Naive B cell (primary cell): ENCODE data around the gene NELFE. TPM values are rescaled to one million over a fixed set of nuclear protein-coding genes. Genes with fewer than 3 reads are reported as not detected.
"Not testable (repeated sequence)": the region's sequence is repeated elsewhere in the genome, so short reads cannot be mapped to it uniquely, and the experiment has no call there.

Experiments
- ATAC-seq, 2 donors: fragments of 150-1000 bp; cut with Tn5 transposase; 2 replicates each; pipeline ENCODE4 v1.10.0; 2021; ENCODE audit warnings: low read depth in 2 of 2, mild to moderate bottlenecking in 2 of 2, moderate library complexity in 2 of 2
- DNase-seq: peaks from one replicate; pipeline ENCODE4 v3.0.0; 2022
- H3K27ac Mint-ChIP-seq, 6 donors: one replicate each; pipeline ENCODE4 v1.8.0; 2020 to 2022; ENCODE audit warnings: mild to moderate bottlenecking in 6 of 6, mixed read lengths in 6 of 6, moderate library complexity in 5 of 6, inconsistent platforms in 2 of 6
- H3K27me3 Mint-ChIP-seq, 3 donors: one replicate each; pipeline ENCODE4 v1.8.0; 2021 to 2022; ENCODE audit warnings: mixed read lengths in 3 of 3, mild to moderate bottlenecking in 1 of 3
- H3K36me3 Mint-ChIP-seq, 2 donors: one replicate each; pipeline ENCODE4 v1.8.0; 2020 to 2022; ENCODE audit warnings: mixed read lengths in 2 of 2, inconsistent platforms in 1 of 2, mild to moderate bottlenecking in 1 of 2
- H3K4me1 Mint-ChIP-seq, 3 donors: one replicate each; pipeline ENCODE4 v1.8.0; 2020 to 2022; ENCODE audit warnings: mixed read lengths in 3 of 3, inconsistent platforms in 1 of 3, mild to moderate bottlenecking in 1 of 3, moderate library complexity in 1 of 3
- H3K4me3 Mint-ChIP-seq, 8 donors: one replicate each; pipeline ENCODE4 v1.8.0; 2020 to 2022; ENCODE audit warnings: mild to moderate bottlenecking in 8 of 8, mixed read lengths in 8 of 8, moderate library complexity in 8 of 8, inconsistent platforms in 2 of 8
- H3K9me3 Mint-ChIP-seq, 7 donors: one replicate each; pipeline ENCODE4 v1.8.0; 2020 to 2022; ENCODE audit warnings: mixed read lengths in 7 of 7, mild to moderate bottlenecking in 5 of 7, inconsistent platforms in 2 of 7, moderate library complexity in 1 of 7
- polyA plus RNA-seq, 6 donors: library from polyadenylated mRNA; unstranded; fragments of 300-500 nt; fragmentation: Illumina TruSeq; gene quantifications; one replicate each; pipeline ENCODE4 v1.2.3, GENCODE V29; 2021; ENCODE audit warnings: low read depth in 6 of 6

The NELFE gene
- polyA plus RNA-seq, 6 donors from 2014 or later = 59.1 to 104 (median 65.3) TPM

DNA sequence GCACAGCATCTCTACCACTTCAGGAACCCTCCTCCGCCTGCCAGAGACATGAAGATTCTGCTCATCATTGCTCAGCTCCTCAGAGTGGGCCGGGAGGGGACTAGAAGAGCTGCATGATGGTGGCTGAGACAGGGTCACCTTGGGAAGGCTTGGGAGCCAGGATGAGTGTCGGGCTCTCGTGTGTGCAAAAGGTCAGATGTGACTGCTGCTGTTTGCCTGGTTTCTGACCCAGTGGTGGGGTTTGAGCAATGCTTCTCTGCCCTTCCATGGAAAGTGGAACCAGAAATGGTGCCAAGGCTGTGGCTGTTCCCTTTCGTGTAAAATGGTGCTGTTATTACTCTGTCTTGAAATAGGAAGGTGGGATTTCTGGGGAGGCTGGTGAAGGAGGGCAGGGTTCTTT lies 22.2 kb upstream of the NELFE start:
- H3K9me3 Mint-ChIP-seq, ATAC-seq, H3K27me3 Mint-ChIP-seq, H3K4me1 Mint-ChIP-seq, H3K27ac Mint-ChIP-seq, H3K4me3 Mint-ChIP-seq, DNase-seq, H3K36me3 Mint-ChIP-seq: not testable (repeated sequence)

DNA sequence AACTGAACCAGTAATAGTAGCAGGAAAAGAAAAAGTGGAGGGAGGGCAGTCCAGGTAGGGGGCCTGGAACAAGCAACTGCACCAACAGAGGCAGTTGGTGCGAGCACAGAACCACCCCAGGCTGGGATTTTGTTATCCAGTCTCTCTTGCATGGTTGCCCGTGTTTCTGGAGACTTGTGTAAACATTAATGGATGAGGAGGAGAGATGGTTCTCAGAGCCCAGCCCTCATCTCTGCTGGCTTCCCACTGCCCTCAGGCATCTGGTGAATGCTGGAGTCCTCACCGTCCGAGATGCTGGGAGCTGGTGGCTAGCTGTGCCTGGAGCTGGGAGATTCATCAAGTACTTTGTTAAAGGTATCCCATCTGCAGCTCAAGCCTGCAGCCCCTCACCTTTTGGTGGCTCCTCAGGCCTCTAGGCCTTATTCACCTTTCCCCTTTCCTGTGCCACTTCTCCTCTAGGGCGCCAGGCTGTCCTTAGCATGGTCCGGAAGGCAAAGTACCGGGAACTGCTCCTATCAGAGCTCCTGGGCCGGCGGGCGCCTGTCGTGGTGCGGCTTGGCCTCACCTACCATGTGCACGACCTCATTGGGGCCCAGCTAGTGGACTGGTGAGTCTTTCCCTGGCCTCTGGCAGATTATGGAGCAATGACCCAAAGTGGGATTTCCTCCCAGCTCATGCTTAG lies 21.6 kb upstream of the NELFE start:
- not testable (repeated sequence) for DNase-seq, H3K9me3 Mint-ChIP-seq, H3K4me1 Mint-ChIP-seq, H3K27ac Mint-ChIP-seq, ATAC-seq, H3K4me3 Mint-ChIP-seq, H3K27me3 Mint-ChIP-seq, H3K36me3 Mint-ChIP-seq

GRCh38 chr6:31979238-31979898 lies 20.6 kb upstream of the NELFE start:
- Mint-ChIP-seq H3K36me3 (peaks cover 0 to 7% of the 10 kb centered on the region in 2 donors), H3K9me3 (no peaks in the 10 kb centered on the region), H3K4me3 (peak overlapping the region in 1 of 8 donors; percentile 3), H3K27ac (no peak overlapping the region), H3K4me1 (peaks cover 0 to 7% (median 4%) of the 10 kb centered on the region in 3 donors), H3K27me3 (no peaks in the 10 kb centered on the region)
- DNase-seq (no peak), ATAC-seq (no peak)

DNA sequence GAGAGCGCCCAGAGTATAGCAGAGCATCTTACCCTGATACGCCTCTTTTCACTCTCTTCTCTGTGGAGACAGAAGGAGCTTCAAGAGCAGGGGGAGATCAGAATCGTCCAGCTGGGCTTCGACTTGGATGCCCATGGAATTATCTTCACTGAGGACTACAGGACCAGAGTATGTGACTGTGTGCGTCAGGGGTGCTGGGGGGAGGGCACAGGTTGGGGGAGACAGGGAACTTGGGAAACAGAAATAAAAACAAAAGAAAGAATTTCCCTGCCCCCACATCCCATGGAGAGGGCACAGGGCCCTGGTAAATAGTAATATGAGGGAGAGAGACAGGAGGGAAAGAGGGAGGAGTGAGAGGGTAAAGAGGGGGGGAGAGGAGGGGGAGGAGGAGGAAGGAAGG lies 20.1 kb upstream of the NELFE start:
- H3K27ac Mint-ChIP-seq = peak overlapping the region in 1 of 6 donors; percentile 92
- no peak for ATAC-seq
- no peak overlapping the region for H3K4me3 Mint-ChIP-seq

DNA sequence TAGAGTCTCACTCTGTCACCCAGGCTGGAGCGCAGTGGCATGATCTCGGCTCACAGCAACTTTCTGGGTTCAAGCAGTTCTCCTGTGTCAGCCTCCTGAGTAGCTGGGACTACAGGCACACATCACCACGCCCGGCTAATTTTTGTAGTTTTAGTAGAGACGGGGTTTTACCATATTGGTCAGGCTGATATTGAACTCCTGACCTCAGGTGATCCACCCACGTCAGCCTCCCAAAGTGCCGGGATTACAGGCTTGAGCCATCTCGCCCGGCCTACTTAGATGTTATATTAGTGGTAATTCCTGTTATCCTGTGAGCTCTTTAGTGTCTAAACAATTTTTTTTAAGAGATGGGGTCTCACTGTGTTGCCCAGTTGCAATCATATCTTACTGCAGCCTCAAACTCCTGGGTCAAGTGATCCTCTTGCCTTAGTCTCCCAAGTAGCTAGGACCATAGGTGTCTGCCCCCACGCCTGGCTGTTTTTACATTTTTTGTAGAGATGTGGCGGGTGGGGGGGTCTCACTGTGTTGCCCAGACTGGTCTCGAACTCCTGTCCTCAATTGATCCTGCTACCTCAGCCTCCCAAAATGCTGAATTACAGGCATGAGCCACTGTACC lies 19.2 kb upstream of the NELFE start:
- Mint-ChIP-seq H3K9me3 (no peaks in the 10 kb centered on the region), H3K4me3 (peak overlapping the region in 1 of 8 donors; percentile 33), H3K27ac (peak overlapping the region in 1 of 6 donors; percentile 26), H3K4me1 (peaks cover 10 to 12% (median 12%) of the 10 kb centered on the region in 3 donors), H3K27me3 (no peaks in the 10 kb centered on the region), H3K36me3 (peaks cover 0 to 7% of the 10 kb centered on the region in 2 donors)
- DNase-seq = no peak
- no peak for ATAC-seq

More for the DNA sequence above, 20.1 kb upstream of the NELFE start:
- H3K36me3 Mint-ChIP-seq = peaks cover 0 to 7% of the 10 kb centered on the region in 2 donors
- no peaks in the 10 kb centered on the region for H3K27me3 Mint-ChIP-seq
- no peak for DNase-seq
- peaks cover 4 to 7% (median 5%) of the 10 kb centered on the region in 3 donors for H3K4me1 Mint-ChIP-seq
- no peaks in the 10 kb centered on the region for H3K9me3 Mint-ChIP-seq

- ATAC-seq, H3K27ac Mint-ChIP-seq, H3K27me3 Mint-ChIP-seq, H3K9me3 Mint-ChIP-seq, DNase-seq, H3K4me3 Mint-ChIP-seq, H3K36me3 Mint-ChIP-seq: not testable (repeated sequence)
- H3K4me1 Mint-ChIP-seq = peaks cover 23 to 30% (median 27%) of the 10 kb centered on the region in 3 donors
These were observed 17.3 kb upstream of the NELFE start for GRCh38 chr6:31976065-31976464.

GRCh38 chr6:31972709-31973350 lies 14.1 kb upstream of the NELFE start:
- H3K9me3 Mint-ChIP-seq = no peaks in the 10 kb centered on the region
- peak overlapping the region; percentile 100 for H3K27ac Mint-ChIP-seq
- no peak for DNase-seq
- peak overlapping the region; percentile 88 to 100 (median 98) for H3K4me3 Mint-ChIP-seq
- H3K27me3 Mint-ChIP-seq = no peaks in the 10 kb centered on the region
- peaks cover 0 to 9% of the 10 kb centered on the region in 2 donors for H3K36me3 Mint-ChIP-seq
- no peak for ATAC-seq
- H3K4me1 Mint-ChIP-seq = peaks cover 30 to 44% (median 44%) of the 10 kb centered on the region in 3 donors

DNA sequence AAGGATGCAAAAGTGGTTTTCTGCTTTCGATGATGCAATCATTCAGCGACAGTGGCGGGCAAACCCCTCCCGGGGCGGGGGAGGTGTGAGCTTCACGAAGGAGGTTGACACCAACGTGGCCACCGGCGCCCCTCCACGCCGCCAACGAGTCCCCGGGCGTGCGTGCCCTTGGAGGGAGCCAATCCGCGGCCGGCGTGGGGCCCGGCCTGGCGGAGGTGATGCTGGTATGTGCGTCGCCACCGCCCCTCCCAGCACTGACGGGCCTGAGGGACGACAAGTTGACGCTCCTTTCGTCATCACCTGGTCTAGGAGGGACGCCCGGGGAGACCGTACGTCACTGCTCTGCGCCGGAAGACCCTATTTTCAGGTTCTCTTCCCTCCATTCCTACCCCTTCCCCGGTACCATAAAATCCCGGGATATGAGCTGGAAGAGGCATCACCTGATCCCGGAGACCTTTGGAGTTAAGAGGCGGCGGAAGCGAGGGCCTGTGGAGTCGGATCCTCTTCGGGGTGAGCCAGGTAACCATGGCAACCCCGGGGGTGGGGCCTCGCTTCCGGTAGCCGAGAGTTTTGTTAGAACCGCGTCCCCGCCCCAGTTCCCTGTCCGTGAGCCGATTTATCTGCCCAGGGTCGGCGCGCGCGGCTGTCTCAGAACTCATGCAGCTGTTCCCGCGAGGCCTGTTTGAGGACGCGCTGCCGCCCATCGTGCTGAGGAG lies 13.4 kb upstream of the NELFE start, which contains the start of gene DXO:
Gene DXO, minus strand, starts transcription at position 146 of the 716 bp plus-strand sequence. CDS start 463 bp downstream, outside the sequence.
- Mint-ChIP-seq H3K36me3 (peaks cover 0 to 16% of the 10 kb centered on the region in 2 donors), H3K27me3 (no peaks in the 10 kb centered on the region), H3K4me3 (peak within 1 kb of the TSS; percentile 88 to 100 (median 98)), H3K4me1 (peaks cover 30 to 48% (median 46%) of the 10 kb centered on the region in 3 donors), H3K9me3 (no peaks in the 10 kb centered on the region), H3K27ac (peak within 1 kb of the TSS; percentile 100)
- DNase-seq (peak; percentile 99), ATAC-seq (peak; percentile 82 to 86)

DNA sequence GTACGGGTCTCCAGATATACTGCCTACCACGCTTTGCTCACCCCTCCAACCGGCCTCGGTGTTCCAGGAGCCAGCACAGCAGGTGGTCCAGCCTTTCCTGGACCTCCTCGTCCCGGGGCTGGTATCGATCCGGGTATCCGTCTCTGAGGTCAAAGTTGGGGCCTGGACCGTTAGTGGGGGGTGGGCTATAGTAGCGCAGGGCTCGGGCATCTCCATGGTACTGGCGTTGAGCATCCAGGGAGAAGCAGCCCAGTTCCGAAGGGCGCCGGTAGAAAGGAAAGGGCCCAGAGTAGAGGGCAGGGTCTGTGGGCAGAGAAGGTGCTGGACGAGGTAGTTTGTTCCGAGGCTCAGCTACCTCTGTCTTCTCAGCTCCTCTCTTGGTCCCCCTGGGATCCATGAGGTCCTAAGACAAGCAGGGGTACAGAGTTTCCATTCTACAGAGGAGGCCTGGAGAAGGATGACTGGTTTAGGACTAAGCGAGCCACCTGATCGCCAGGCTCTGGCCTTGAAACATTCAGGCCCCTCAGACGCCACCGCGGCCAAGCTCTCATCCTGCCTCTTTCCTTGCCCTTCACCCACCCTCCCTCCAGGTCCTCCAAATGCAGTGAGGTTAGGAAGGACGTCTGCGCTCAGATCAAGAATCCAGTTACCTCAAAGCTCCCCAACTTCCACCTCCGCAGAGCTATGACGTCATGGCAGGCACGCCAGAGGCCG lies 12.7 kb upstream of the NELFE start:
- no peak for ATAC-seq
- Mint-ChIP-seq H3K4me1 (peaks cover 30 to 48% (median 46%) of the 10 kb centered on the region in 3 donors), H3K27me3 (no peaks in the 10 kb centered on the region), H3K9me3 (no peaks in the 10 kb centered on the region), H3K4me3 (peak overlapping the region; percentile 88 to 100 (median 98)), H3K36me3 (peaks cover 0 to 22% of the 10 kb centered on the region in 2 donors), H3K27ac (peak overlapping the region; percentile 100)
- DNase-seq = no peak

DNA sequence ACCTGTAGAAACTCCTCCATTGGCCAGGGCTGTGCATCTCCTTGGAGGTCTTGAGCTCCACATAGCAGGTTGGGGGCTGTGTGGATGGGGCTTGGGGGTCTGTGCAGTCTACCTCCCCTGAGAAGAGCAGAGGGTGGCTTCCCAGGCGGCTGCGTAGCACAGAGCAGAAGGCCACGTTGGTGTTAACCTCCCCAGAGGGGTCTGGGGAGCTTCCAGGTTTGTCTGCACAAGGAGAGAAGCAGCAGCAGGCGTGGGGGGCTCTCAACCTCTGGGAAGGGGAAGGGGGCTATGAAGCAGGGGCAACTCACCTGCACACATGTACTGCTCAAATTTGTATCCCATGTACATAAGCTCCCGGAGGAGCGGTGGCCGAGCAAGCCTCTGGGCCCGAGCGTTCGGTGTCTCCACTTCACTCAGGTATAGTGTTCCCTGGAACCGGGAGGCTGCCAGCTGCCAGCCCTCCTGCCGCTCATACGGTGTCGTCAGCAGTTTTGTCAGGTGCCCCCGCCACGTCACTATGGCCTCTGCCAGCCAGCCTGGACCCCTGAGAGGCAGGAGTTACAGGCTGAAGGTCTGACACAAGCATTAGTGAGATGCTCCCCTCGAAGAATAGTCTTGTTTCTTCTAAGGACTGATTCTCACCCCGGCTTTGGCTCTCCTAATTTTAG lies 12.0 kb upstream of the NELFE start:
- no peak for DNase-seq
- H3K9me3 Mint-ChIP-seq = no peaks in the 10 kb centered on the region
- H3K27ac Mint-ChIP-seq = peak overlapping the region; percentile 100
- H3K4me1 Mint-ChIP-seq = peaks cover 30 to 48% (median 46%) of the 10 kb centered on the region in 3 donors
- ATAC-seq = no peak
- peaks cover 0 to 22% of the 10 kb centered on the region in 2 donors for H3K36me3 Mint-ChIP-seq
- peak overlapping the region; percentile 57 to 99 (median 96) for H3K4me3 Mint-ChIP-seq
- H3K27me3 Mint-ChIP-seq = no peaks in the 10 kb centered on the region

DNA sequence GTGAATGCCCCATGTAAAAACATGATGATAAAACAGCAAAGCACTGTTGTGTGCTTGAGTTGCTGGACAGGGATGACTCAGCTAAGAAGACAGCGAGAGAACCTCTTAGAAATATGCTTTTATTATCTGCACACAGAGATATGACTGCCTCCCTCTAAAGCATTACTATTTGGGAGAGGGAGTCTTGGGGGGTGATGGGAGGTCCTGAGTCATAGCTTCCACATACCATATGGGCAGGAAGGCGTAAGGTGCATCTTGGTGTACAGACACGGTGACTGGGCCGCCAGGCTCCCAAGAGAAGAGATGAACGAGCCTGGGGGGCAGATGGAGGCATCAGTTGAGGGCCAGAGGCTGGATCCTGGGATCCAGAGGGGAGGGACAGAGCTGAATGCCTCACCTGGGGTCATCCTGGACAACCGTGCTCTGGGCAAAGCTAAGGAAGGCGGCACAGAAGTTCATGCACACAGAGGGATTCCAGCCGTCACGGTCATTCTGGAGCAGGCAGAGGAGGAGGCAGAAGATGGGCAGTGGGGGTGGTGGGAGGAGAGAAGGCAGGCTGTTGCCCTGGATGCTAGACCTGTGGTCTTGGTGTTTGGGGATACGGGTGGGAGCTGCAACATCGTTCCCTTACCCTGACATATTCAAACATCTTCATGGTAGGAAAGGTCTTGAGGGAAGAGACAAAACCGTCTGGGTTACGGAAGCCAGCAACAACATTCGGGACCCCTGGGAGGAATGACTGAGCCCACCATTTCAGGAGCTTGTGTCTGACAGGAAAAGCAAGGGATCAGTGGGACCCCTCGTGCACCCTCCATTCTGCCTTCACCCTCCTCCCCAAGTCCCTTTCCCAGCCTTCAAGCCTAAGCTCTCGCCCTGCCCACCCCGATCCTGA lies 11.2 kb upstream of the NELFE start:
- DNase-seq = no peak
- Mint-ChIP-seq H3K36me3 (peaks cover 7 to 27% of the 10 kb centered on the region in 2 donors), H3K4me3 (peak overlapping the region; percentile 30 to 99 (median 74)), H3K27me3 (no peaks in the 10 kb centered on the region), H3K4me1 (peaks cover 30 to 48% (median 46%) of the 10 kb centered on the region in 3 donors), H3K27ac (peak overlapping the region; percentile 89 to 100 (median 96)), H3K9me3 (no peaks in the 10 kb centered on the region)
- no peak for ATAC-seq
